Measurements from ENCODE around the gene CCNK.

DNA sequence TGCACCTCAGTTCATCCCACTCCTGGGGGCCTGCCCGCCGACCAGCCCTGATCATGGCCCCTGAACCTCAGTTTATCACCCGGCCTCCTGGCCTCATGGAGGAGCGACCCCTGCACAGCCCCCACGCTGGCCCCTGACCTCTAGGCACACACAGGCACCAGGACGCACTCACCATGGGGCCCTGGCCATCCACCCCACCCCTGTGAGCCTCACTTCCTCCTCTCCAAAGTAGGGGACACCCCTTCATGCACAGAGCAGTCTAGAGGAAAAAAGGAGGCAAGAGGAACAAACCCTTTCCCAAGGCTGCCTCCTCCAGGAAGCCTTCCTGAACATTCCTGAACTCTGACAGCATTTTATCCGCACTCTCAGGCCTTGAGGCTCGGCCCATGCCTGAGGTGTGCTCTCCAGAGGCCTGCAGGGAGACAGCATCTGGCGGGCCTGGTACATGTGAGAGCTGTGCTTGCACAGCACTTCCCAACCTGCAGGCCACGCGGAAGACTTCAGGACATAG, 39.4 kb downstream of the CCNK start:
- TF ChIP-seq, protein P1, sequence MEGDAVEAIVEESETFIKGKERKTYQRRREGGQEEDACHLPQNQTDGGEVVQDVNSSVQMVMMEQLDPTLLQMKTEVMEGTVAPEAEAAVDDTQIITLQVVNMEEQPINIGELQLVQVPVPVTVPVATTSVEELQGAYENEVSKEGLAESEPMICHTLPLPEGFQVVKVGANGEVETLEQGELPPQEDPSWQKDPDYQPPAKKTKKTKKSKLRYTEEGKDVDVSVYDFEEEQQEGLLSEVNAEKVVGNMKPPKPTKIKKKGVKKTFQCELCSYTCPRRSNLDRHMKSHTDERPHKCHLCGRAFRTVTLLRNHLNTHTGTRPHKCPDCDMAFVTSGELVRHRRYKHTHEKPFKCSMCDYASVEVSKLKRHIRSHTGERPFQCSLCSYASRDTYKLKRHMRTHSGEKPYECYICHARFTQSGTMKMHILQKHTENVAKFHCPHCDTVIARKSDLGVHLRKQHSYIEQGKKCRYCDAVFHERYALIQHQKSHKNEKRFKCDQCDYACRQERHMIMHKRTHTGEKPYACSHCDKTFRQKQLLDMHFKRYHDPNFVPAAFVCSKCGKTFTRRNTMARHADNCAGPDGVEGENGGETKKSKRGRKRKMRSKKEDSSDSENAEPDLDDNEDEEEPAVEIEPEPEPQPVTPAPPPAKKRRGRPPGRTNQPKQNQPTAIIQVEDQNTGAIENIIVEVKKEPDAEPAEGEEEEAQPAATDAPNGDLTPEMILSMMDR (IDR thresholded peaks at IDR 0.05) = no peak
- no peak for TF ChIP-seq POLR2A (IDR thresholded peaks at IDR 0.05)
